GM19239 (cell line): Measurements from ENCODE around the gene EYA4.
"Not testable (repeated sequence)": the region's sequence is repeated elsewhere in the genome, so short reads cannot be mapped to it uniquely, and the experiment has no call there.

Source experiments
- DNase-seq: peaks from one replicate; pipeline ENCODE4 v3.0.0; 2011; ENCODE audit warnings: low spot score; ENCODE audit not compliant: insufficient read length
- FAIRE-seq: peaks from 2 replicates; lab custom pipeline; 2011; peaks lifted over from hg19 to GRCh38; lab: Jason Lieb, UNC

Gene EYA4

GRCh38 chr6:133548423-133549159 lies 307.4 kb downstream of the EYA4 start:
- DNase-seq (no peak), FAIRE-seq (no peak)

- FAIRE-seq (no peak), DNase-seq (no peak)
Measured at GRCh38 chr6:133549371-133549801, 308.2 kb downstream of the EYA4 start.

GRCh38 chr6:133550026-133550425 lies 308.9 kb downstream of the EYA4 start:
- FAIRE-seq, result no peak
- no peak for DNase-seq

- FAIRE-seq (no peak), DNase-seq (no peak)
Measured at GRCh38 chr6:133551436-133551835, 310.3 kb downstream of the EYA4 start.

GRCh38 chr6:133551847-133552341 lies 310.7 kb downstream of the EYA4 start:
- DNase-seq (no peak), FAIRE-seq (no peak)

- no peak for DNase-seq
- FAIRE-seq, result no peak
Measured at GRCh38 chr6:133553652-133554051, 312.5 kb downstream of the EYA4 start.

GRCh38 chr6:133554121-133554520 lies 313.0 kb downstream of the EYA4 start:
- not testable (repeated sequence) for DNase-seq, FAIRE-seq

- no peak for FAIRE-seq
Measured at GRCh38 chr6:133555685-133556084, 314.5 kb downstream of the EYA4 start.

GRCh38 chr6:133559926-133560325 lies 318.8 kb downstream of the EYA4 start:
- FAIRE-seq, result no peak

More at GRCh38 chr6:133555685-133556084, 314.5 kb downstream of the EYA4 start:
- no peak for DNase-seq

GRCh38 chr6:133567636-133568035 lies 326.5 kb downstream of the EYA4 start:
- DNase-seq (no peak), FAIRE-seq (no peak)

More at GRCh38 chr6:133559926-133560325, 318.8 kb downstream of the EYA4 start:
- no peak for DNase-seq

- DNase-seq (no peak), FAIRE-seq (no peak)
Measured at GRCh38 chr6:133568970-133569889, 328.1 kb downstream of the EYA4 start.

- DNase-seq, result no peak
- no peak for FAIRE-seq
Measured at GRCh38 chr6:133571681-133572080, 330.5 kb downstream of the EYA4 start.

GRCh38 chr6:133577851-133578250 lies 336.7 kb downstream of the EYA4 start:
- FAIRE-seq (no peak), DNase-seq (no peak)
